HT-29 (cell line): ENCODE results near the gene SAV1. TPM values are rescaled to one million over a fixed set of nuclear protein-coding genes. Genes with fewer than 3 reads are reported as not detected.
"Not testable (repeated sequence)": the region's sequence is repeated elsewhere in the genome, so short reads cannot be mapped to it uniquely, and the experiment has no call there.

Experiments used
- DNase-seq: peaks from one replicate; pipeline ENCODE4 v3.0.0-alpha.2; 2015; ENCODE audit warnings: low spot score
- total RNA-seq: library from RNA; depleted of rRNA; stranded (reverse); fragments of >200 nt; shearing (Covaris generic); gene quantifications from 2 replicates; pipeline ENCODE4 v1.2.3, GENCODE V29; 2014

Gene SAV1
- total RNA-seq, 1 experiment from 2014 or later = 53.2 TPM

- not testable (repeated sequence) for DNase-seq
Observed at GRCh38 chr14:50665300-50665699, 2.8 kb downstream of the SAV1 start.

- not testable (repeated sequence) for DNase-seq
Observed at GRCh38 chr14:50664579-50664978, 3.5 kb downstream of the SAV1 start.

- DNase-seq = no peak
Observed at GRCh38 chr14:50659327-50659974, 8.7 kb downstream of the SAV1 start.

GRCh38 chr14:50658203-50658602, 9.9 kb downstream of the SAV1 start:
- DNase-seq = no peak

GRCh38 chr14:50657753-50658152, 10.4 kb downstream of the SAV1 start:
- DNase-seq = no peak

GRCh38 chr14:50656776-50657175, 11.3 kb downstream of the SAV1 start:
- no peak for DNase-seq

- no peak for DNase-seq
Observed at GRCh38 chr14:50649691-50650090, 18.4 kb downstream of the SAV1 start.

GRCh38 chr14:50647753-50648152, 20.4 kb downstream of the SAV1 start:
- DNase-seq = no peak

GRCh38 chr14:50647282-50647681, 20.8 kb downstream of the SAV1 start:
- no peak for DNase-seq

- no peak for DNase-seq
Observed at GRCh38 chr14:50635141-50635540, 33.0 kb downstream of the SAV1 start.

GRCh38 chr14:50633954-50634353, 34.2 kb downstream of the SAV1 start:
- no peak for DNase-seq

GRCh38 chr14:50631408-50631821, 36.7 kb downstream of the SAV1 start:
- no peak for DNase-seq

- not testable (repeated sequence) for DNase-seq
Observed at GRCh38 chr14:50624947-50625346, 43.2 kb downstream of the SAV1 start.

GRCh38 chr14:50624447-50624846, 43.7 kb downstream of the SAV1 start:
- no peak for DNase-seq

GRCh38 chr14:50622978-50623377, 45.1 kb downstream of the SAV1 start:
- no peak for DNase-seq

- no peak for DNase-seq
Observed at GRCh38 chr14:50620341-50620740, 47.8 kb downstream of the SAV1 start.

- DNase-seq = peak; percentile 29
Observed at GRCh38 chr14:50619569-50620141, 48.5 kb downstream of the SAV1 start.

- no peak for DNase-seq
Observed at GRCh38 chr14:50616275-50616674, 51.8 kb downstream of the SAV1 start.

- DNase-seq = no peak
Observed at GRCh38 chr14:50615552-50615951, 52.6 kb downstream of the SAV1 start.

- DNase-seq = no peak
Observed at GRCh38 chr14:50615056-50615455, 53.0 kb downstream of the SAV1 start.

GRCh38 chr14:50612806-50613205, 55.3 kb downstream of the SAV1 start:
- no peak for DNase-seq

- no peak for DNase-seq
Observed at GRCh38 chr14:50610465-50610864, 57.6 kb downstream of the SAV1 start.

GRCh38 chr14:50608302-50608851, 59.7 kb downstream of the SAV1 start:
- no peak for DNase-seq
